Hepatocyte (in vitro differentiated cells): ENCODE results near the gene PRLH. TPM values are rescaled to one million over a fixed set of nuclear protein-coding genes. Genes with fewer than 3 reads are reported as not detected.

Experiments used
- DNase-seq: peaks from one replicate; pipeline ENCODE4 v3.0.0-alpha.2; 2016; ENCODE audit warnings: low spot score
- H2AFZ ChIP-seq: fragments of 200-600 bp; sonication (generic); 2 replicates; pipeline ENCODE4 v1.6.0; 2016; ENCODE audit warnings: antibody characterized with exemption, mild to moderate bottlenecking
- H3K27ac ChIP-seq: fragments of 200-600 bp; sonication (generic); 2 replicates; pipeline ENCODE4 v1.5.1; 2016; ENCODE audit warnings: mild to moderate bottlenecking
- H3K27me3 ChIP-seq: fragments of 200-600 bp; sonication (generic); 2 replicates; pipeline ENCODE4 v1.6.1; 2016
- H3K36me3 ChIP-seq: fragments of 200-600 bp; sonication (generic); replicated peaks from 2 replicates; pipeline ENCODE4 v1.5.1; 2016; ENCODE audit warnings: low read depth; ENCODE audit not compliant: insufficient read depth
- H3K4me1 ChIP-seq: fragments of 200-600 bp; sonication (generic); 2 replicates; pipeline ENCODE4 v1.5.1; 2016; ENCODE audit warnings: mild to moderate bottlenecking, moderate library complexity; ENCODE audit not compliant: insufficient read depth
- H3K4me2 ChIP-seq: fragments of 200-600 bp; sonication (generic); 2 replicates; pipeline ENCODE4 v1.6.0; 2016
- H3K4me3 ChIP-seq: fragments of 200-600 bp; sonication (generic); 2 replicates; pipeline ENCODE4 v1.5.1; 2016; ENCODE audit warnings: mild to moderate bottlenecking
- H3K79me2 ChIP-seq: fragments of 200-600 bp; sonication (generic); 2 replicates; pipeline ENCODE4 v1.6.0; 2017; ENCODE audit warnings: mild to moderate bottlenecking
- H3K9me2 ChIP-seq: fragments of 200-600 bp; sonication (generic); replicated peaks from 2 replicates; pipeline ENCODE4 v1.6.0; 2017; ENCODE audit warnings: mild to moderate bottlenecking; ENCODE audit not compliant: insufficient read depth
- H3K9me3 ChIP-seq: fragments of 200-600 bp; sonication (generic); 2 replicates; pipeline ENCODE4 v1.5.1; 2016; ENCODE audit warnings: low read depth, mild to moderate bottlenecking
- H4K20me1 ChIP-seq: fragments of 200-600 bp; sonication (generic); 2 replicates; pipeline ENCODE4 v1.6.0; 2016; ENCODE audit warnings: mild to moderate bottlenecking; ENCODE audit not compliant: insufficient read depth, poor library complexity, severe bottlenecking
- EZH2 ChIP-seq: fragments of 200-600 bp; sonication (generic); IDR thresholded peaks from 2 replicates; pipeline ENCODE4 v1.6.1; 2016; ENCODE audit warnings: antibody characterized with exemption, mild to moderate bottlenecking, borderline replicate concordance
- EZH2phosphoT487 ChIP-seq: fragments of 200-600 bp; sonication (generic); IDR thresholded peaks from one replicate; pipeline ENCODE4 v1.6.1; 2018; ENCODE audit warnings: antibody characterized with exemption, mild to moderate bottlenecking, low read depth, moderate library complexity; ENCODE audit not compliant: unreplicated experiment, severe bottlenecking
- WGBS: methylation state at CpG from one replicate; pipeline ENCODE4 v1.1.6; 2016; ENCODE audit warnings: low lambda C conversion rate; ENCODE audit errors: missing lambda C conversion rate; 5-methylcytosine and 5-hydroxymethylcytosine counted together
- polyA plus RNA-seq: library from polyadenylated mRNA; unstranded; fragments of >200 nt; fragmentation: Nextera tagmentation; extraction: Ambion mirVana; gene quantifications from 2 replicates; pipeline ENCODE4 v1.2.1, GENCODE V29; 2016
- total RNA-seq: library from RNA; depleted of rRNA; stranded (reverse); fragments of >200 nt; gene quantifications from 2 replicates; pipeline ENCODE4 v1.2.3, GENCODE V29; 2014
- TF ChIP-seq, protein P1 (sequence below): fragments of 200-600 bp; sonication (generic); IDR thresholded peaks from 2 replicates; pipeline ENCODE4 v1.5.1; 2016; ENCODE audit warnings: antibody characterized with exemption, mild to moderate bottlenecking; ENCODE audit not compliant: poor library complexity

Gene PRLH
- total and polyA plus RNA-seq, 2 experiments from 2014 or later = not detected

DNA sequence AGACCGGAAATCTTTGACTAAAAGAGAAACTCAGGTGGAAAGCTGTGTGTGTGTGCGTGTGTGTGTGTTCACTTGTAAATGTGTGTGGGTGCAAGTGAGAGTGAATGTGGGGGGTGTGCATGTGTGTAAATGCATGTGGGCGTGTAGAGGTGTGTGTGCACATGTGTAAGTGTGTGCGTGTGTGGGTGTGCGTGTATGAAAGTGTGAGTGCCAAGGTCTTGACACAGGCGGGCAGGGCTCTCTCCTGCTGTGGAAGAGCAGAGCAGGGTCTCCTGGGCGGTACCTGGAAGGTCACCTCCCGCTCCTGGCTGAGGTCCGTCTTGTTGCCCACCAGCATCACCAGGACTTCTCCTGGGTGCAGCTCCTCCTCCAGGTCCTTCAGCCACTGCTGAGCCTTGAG lies 10.6 kb downstream of the PRLH start:
- Histone ChIP-seq H3K4me2 (no peak overlapping the region), H2AFZ (no peak overlapping the region), H3K9me3 (no peaks in the 10 kb centered on the region), H3K79me2 (no peaks in the 10 kb centered on the region), H3K4me3 (no peak overlapping the region), H3K36me3 (no peaks in the 10 kb centered on the region), H3K27me3 (no peaks in the 10 kb centered on the region), H3K9me2 (no peaks in the 10 kb centered on the region), H3K27ac (no peak overlapping the region), H4K20me1 (no peaks in the 10 kb centered on the region), H3K4me1 (peaks cover 12% of the 10 kb centered on the region)
- DNase-seq = no peak
- TF ChIP-seq EZH2 (no peak), EZH2phosphoT487 (no peak)
- TF ChIP-seq, protein P1, sequence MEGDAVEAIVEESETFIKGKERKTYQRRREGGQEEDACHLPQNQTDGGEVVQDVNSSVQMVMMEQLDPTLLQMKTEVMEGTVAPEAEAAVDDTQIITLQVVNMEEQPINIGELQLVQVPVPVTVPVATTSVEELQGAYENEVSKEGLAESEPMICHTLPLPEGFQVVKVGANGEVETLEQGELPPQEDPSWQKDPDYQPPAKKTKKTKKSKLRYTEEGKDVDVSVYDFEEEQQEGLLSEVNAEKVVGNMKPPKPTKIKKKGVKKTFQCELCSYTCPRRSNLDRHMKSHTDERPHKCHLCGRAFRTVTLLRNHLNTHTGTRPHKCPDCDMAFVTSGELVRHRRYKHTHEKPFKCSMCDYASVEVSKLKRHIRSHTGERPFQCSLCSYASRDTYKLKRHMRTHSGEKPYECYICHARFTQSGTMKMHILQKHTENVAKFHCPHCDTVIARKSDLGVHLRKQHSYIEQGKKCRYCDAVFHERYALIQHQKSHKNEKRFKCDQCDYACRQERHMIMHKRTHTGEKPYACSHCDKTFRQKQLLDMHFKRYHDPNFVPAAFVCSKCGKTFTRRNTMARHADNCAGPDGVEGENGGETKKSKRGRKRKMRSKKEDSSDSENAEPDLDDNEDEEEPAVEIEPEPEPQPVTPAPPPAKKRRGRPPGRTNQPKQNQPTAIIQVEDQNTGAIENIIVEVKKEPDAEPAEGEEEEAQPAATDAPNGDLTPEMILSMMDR = no peak
- WGBS = 97% methylated on average over 9 of the region's 9 CpGs

DNA sequence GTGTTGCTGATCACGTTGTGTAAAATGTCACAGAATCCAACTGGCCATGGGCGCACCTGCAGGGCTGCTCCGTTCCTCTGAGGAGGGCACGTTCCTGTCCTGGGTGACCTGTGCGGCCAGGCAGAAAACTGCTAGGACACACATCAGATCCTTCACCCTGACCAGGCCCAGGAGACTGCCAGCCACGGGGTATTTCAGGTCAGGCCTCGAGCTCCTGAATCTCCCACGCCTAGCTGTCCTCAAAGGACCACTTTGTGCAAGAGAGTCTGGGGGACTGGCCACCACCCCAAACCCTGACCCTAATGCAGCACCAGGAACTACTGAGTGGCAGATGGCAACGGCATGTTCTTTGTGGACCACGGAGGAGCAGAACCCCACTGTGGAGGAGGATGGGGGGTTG lies 11.1 kb downstream of the PRLH start:
- Histone ChIP-seq H3K79me2 (no peaks in the 10 kb centered on the region), H2AFZ (no peak overlapping the region), H3K4me1 (peaks cover 12% of the 10 kb centered on the region), H3K27me3 (no peaks in the 10 kb centered on the region), H3K27ac (no peak overlapping the region), H3K4me3 (no peak overlapping the region), H3K36me3 (no peaks in the 10 kb centered on the region), H3K9me2 (no peaks in the 10 kb centered on the region), H3K9me3 (no peaks in the 10 kb centered on the region), H4K20me1 (no peaks in the 10 kb centered on the region), H3K4me2 (no peak overlapping the region)
- no peak for DNase-seq
- 85% methylated on average over 10 of the region's 10 CpGs for WGBS
- TF ChIP-seq, protein P1 = no peak
- TF ChIP-seq EZH2 = no peak
- TF ChIP-seq EZH2phosphoT487 = no peak

DNA sequence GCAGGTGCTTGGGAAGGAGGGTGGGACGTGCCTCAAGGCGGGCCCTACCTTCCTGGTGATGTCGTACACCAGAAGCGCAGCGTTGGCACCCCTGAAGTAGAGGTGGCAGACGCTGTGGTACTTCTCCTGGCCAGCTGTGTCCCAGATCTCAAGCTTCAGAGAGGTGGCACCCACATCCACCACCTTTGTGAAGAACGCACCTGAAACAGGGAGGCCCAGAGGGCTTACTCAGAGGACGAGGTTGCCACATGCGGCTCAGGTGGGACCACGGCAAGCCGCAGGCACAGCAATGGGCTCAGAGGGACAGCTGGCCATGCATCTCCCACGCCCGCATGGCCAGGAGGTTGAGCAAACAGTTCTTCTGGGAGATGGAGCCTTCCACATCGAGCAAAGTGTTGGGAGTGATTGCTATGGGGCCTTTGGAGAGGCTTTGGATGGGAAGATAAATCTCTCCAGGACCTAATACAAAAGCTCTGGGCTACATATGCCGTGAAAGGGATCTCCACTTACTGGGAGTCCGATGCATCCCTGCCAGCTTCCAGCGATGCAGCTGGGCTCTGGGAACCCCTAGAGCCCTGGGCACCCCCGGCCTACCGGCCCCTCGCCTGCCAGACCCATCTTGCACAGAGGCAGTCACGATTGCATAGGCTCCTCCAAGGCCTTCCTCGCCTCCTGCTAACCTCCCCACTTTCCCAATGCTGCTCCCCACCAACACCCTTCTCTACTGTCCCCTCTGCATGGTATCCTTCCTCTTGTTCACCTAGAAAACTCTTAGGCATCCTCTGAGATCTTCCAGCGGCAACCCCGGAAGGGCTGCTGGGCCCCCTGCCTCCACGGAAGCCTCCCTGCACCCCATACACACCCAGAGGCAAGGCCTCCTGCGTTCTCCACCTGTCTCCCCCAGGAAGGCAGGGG lies 11.8 kb downstream of the PRLH start:
- no peaks in the 10 kb centered on the region for H3K9me2 ChIP-seq
- H2AFZ ChIP-seq = no peak overlapping the region
- no peaks in the 10 kb centered on the region for H3K9me3 ChIP-seq
- no peak overlapping the region for H3K4me3 ChIP-seq
- H3K79me2 ChIP-seq = no peaks in the 10 kb centered on the region
- H3K4me1 ChIP-seq = peaks cover 5% of the 10 kb centered on the region
- 93% methylated on average over 26 of the region's 26 CpGs for WGBS
- no peak for DNase-seq
- TF ChIP-seq, protein P1 = no peak
- TF ChIP-seq EZH2 (no peak), EZH2phosphoT487 (no peak)
- no peaks in the 10 kb centered on the region for H3K36me3 ChIP-seq
- H3K27me3 ChIP-seq = no peaks in the 10 kb centered on the region
- no peak overlapping the region for H3K27ac ChIP-seq
- H3K4me2 ChIP-seq = no peak overlapping the region
- H4K20me1 ChIP-seq = no peaks in the 10 kb centered on the region
